GM18519 (cell line): ENCODE results near the gene RHBG.

Experiments
- ATAC-seq: cut with Tn5 transposase; IDR thresholded peaks from one replicate; pipeline ENCODE4 v1.9.1; 2021; ENCODE audit warnings: mild to moderate bottlenecking, moderate library complexity; ENCODE audit not compliant: unreplicated experiment, low FRiP score

RHBG gene

GRCh38 chr1:156402331-156403020 lies 33.5 kb downstream of the RHBG start:
- ATAC-seq, result no peak

DNA sequence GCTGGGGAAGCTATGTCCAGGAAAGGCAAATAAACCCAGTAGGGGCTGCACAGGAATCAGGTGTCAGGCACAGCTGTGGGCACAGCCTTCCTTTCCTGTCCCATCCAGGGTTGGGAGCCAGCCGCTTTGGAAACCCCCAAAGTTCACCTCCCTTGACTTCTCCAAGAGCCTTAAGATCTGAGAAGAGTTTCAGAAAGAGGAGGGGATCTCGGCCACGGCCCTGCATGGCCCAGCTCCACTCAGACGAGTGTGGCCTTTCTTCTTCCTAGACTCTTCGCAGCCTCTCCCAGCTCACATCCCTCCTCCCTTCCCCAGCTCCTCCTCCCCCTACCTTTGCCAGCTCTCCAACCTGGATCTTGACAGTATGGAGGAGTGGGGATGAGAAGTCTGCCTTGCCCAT lies 36.7 kb downstream of the RHBG start:
- ATAC-seq, result no peak

DNA sequence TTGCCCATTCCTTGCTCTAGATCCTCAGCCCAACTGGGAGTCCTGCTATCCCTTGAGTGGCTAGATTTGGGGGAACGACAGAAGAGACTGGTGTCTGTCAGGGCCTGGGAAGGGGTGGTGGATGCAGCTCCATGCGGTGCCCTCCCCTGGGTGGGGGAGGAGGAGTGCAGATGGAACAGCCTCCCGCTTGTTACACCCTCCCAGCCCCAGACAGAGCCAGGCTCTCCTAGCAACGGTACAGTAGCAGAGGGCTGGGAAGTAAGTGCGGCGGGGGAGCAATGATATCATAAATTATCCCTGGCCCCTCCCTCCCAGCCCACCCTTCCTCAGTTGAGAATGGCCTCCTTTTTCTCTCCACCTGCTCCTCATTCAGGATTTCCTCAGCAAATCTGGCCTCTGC lies 37.2 kb downstream of the RHBG start:
- no peak for ATAC-seq

GRCh38 chr1:156407344-156407743 lies 38.3 kb downstream of the RHBG start:
- no peak for ATAC-seq

DNA sequence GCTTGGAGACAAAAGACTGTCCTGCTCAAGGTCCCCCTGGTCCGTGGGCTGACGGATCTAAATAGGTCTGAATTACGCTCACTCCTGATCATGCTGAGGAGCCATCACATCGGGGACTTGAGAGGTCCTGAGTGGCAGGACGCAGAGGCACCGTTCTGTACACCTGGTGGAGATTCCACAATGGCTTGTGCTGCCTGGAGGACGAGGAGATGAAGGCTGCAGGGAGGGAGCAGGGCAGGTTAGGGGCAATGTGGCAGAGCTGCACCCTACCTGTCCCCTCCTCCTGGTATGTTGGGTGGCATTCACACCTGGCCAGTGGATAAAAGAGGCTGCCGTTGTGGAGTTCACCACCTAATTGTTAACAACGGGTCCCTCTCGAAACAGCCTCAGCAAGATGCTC lies 38.7 kb downstream of the RHBG start:
- no peak for ATAC-seq

- no peak for ATAC-seq
Measured at GRCh38 chr1:156409439-156409838, 40.4 kb downstream of the RHBG start.

DNA sequence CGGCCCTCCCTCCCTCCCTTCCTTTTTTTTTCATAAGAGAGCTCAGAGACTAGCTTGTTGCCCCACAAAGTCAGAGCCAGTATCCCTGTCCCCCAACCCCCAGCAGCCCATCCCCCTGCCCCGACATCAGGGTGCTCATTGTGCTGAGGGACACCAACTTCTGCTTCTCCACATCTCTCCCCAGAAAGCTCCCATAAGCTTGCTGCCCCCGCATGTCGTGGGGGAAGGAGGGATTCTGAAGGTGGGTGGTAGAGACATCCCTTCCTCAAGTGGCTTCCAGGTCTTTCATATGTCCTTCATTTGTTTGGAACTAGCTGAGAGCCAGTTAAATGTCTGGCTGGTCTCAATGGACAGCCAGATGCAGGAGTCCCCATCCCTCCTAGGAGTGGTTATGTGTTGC lies 41.2 kb downstream of the RHBG start:
- no peak for ATAC-seq

DNA sequence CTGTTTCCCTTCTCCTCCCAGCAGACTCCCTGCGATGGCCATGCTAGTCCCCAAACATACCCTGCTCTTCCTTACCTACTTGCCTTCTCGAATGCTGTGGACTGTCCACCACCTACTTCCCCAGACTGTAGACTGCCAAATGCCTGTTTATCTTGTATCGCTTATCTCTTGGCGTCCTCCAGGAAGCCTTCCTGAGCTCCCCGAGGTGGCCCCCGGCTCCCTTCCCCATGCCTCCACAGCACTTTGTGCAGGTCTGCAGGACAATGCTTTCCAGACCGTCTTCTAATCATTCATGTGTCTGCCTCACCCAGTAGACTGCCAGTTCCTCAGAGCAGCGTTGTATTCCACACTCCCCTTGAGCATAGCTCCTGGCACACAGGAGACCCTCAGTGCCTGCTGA lies 41.7 kb downstream of the RHBG start:
- ATAC-seq, result no peak

DNA sequence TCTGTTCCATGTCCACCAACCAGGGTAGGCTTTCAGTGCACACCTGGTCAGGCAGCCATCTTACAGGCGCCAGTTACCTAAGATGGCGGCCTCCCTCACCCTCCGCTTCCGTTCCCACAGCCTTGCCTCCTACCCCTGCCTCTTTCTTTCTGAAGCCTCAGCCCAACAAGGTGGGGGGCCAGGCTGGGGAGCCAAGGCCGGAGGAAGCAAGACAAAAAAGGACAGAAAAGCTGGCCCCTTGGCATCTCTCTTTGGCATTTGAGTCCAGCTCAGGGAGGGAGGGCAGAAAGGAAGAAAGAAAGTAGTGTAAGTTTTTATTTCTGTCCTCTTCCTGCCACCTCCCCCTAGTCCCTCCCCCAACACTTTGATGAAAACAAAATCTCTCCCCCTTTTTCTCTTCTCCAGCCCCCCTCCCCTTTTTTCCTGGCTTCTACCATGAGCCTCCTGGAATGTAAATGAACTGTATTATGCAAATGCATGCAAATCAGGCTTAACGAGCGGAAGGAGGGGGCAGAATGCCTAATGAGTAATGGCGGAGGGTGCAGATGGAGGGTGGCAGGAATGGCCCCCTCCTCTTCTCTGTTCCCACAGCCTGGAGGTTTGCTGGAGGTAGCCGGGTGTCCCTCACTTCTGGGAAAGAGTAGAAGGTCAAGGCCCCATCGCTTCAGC lies 43.8 kb downstream of the RHBG start:
- no peak for ATAC-seq

DNA sequence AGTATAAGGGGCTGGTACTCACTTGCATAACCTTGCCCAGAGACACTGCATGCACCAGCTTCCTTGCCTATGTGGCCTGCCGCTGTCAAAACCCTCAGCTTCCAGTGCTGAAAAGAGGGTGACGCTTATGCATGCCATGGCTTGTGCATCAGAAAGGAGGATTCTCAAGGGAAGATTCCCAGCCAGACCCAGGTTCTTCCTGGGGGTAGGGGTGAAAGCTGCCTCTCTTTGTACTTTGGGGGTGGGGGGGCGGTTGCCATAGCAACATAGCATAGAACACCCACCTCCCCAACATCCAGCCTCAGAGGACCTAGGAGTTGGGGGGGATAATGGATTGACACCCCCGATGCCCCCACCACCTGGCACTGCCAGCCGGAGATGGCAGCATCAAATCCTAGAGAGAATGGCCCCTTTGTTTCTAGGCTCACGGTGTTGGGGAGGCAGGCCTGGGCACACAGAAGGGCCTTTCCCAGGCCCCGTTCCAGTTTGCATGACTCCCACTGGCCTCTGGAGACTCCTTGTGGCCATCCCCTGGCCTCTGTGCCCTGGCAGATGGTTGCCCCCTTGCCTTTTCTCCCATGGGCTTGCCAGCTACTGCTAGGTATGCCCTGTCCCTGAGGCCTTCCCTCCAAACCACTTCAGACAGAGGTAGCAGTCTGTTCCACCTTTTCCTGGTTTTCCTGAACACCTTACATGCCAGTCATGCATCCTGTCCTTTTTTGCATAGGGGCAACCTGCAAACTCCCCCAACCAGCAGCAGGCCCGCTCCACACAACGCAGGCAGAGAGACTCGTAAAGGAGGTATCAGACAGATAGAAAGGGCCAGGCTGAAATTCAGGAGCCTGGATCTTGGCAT lies 44.6 kb downstream of the RHBG start:
- no peak for ATAC-seq

GRCh38 chr1:156414461-156415064 lies 45.6 kb downstream of the RHBG start:
- ATAC-seq, result no peak

- ATAC-seq, result no peak
Measured at GRCh38 chr1:156416993-156417392, 48.0 kb downstream of the RHBG start.

DNA sequence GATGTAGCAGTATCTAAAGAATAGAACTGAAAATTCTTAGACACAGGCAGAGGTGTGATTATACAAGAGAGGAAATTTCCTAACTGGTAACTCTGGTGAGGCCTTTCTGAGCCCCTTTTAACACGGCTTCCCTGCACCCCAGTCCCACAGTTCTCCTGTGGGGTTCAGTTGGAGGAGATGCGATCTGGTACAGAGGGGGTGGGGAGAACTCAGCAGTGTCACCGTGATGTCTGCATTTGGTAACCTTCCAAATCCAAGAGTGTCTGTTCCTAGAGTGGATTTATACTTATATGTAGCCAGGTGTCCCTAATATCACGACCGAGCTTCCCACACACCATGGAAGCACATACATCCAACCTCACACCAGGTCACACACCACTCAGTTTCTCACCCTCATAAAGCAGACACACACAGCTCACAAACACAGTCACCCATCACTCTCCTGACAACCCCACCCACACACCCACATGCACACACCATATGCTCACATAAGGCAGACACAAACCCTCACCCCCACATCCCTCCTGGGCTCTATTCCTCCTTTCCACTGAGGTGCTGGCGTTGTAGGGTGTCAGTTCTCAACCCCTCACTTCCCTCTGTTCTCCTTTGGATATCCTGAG lies 48.5 kb downstream of the RHBG start:
- no peak for ATAC-seq

DNA sequence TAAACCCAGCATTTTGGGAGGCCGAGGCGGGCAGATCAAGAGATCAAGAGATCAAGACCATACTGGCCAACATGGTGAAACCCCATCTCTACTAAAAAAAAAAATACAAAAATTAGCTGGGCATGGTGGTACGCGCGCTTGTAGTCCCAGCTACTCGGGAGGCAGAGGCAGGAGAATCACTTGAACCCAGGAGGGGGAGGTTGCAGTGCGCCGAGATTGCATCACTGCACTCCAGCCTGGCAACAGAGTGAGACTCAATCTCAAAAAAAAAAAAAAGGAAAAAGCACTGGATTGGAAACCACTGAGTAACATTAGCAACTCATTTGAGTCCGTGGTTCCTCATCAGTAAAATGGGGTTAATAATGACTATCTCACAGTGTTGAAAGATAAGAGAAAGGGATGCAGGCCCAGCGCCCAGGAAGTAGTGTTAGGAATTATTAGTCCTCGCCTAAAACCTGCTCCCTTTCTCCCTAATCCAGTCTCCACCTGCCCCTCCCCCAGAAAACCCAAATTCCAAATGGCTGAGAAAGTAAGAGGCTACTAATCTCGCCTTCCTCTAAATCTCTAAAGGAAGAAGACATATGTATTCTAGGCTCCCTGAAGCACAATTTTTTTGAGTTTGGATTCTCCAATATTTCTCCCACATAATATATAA lies 49.5 kb downstream of the RHBG start:
- ATAC-seq, result no peak

DNA sequence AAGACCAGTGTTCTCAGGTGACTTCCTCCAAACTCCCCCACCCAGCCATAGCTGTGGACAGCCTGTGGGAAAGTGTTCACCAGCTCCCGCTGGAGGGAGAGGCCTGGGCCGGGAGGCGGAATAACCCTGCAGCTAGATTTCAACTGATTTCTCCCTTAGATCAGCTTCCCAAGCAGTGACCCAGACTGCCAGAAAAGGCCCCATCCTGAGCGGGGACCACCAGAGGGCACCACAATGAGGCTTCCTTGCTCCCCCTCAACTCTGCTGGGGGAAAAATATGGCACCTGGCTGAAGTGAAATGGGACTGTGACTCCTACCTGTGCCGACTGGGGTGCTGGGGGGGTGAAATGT lies 50.8 kb downstream of the RHBG start:
- no peak for ATAC-seq

- ATAC-seq, result no peak
Measured at GRCh38 chr1:156420205-156421061, 51.4 kb downstream of the RHBG start.

- ATAC-seq, result no peak
Measured at GRCh38 chr1:156421062-156421938, 52.3 kb downstream of the RHBG start.

DNA sequence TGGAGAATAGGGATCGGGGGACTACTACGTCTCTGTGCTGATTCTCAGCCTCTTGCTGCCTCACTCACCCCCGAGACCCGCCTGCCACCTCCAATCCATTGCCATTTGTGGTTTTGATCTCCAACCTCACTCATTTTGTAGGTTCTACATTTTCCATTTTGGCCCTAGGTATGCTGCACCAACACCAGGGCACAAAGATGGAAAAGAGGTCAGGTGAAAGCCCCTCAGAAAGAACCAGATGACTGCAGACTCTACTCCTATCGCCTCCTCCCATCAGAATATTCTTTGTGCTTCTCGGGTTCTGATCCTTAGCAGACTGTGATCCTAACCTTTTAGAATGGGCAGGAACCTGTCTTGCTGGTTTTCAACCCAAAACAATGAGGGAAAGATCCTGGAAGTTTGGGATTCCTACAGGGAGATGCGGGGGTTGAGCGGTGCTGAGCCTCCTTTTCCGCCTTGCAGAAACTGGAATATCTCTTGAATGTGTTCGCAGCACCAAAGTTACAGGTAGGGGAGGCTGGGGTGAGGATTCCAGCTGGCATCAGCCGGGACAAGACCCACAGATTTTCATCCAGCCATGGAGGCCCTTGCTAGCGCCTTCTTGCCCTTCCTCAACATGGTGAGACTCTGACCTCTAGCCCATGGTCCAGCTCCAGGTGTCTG lies 53.1 kb downstream of the RHBG start:
- ATAC-seq, result no peak
